GM10266 (cell line): Measurements from ENCODE around the gene ADCY2.
A peak's percentile ranks its signal among the peaks of the same experiment; 100 is the strongest.

ENCODE experiments used
- DNase-seq: peaks from one replicate; pipeline ENCODE4 v3.0.0; 2012; ENCODE audit errors: extremely low spot score
- TF ChIP-seq, protein P1 (sequence below): IDR thresholded peaks from 2 replicates; pipeline ENCODE4 v1.5.1; 2012; ENCODE audit warnings: mild to moderate bottlenecking, low read depth; ENCODE audit not compliant: control insufficient read depth, insufficient read depth; ENCODE audit errors: missing control alignments

ADCY2 gene

GRCh38 chr5:7851617-7852289 is 455.8 kb downstream of the ADCY2 start:
- DNase-seq = no peak
- TF ChIP-seq, protein P1, sequence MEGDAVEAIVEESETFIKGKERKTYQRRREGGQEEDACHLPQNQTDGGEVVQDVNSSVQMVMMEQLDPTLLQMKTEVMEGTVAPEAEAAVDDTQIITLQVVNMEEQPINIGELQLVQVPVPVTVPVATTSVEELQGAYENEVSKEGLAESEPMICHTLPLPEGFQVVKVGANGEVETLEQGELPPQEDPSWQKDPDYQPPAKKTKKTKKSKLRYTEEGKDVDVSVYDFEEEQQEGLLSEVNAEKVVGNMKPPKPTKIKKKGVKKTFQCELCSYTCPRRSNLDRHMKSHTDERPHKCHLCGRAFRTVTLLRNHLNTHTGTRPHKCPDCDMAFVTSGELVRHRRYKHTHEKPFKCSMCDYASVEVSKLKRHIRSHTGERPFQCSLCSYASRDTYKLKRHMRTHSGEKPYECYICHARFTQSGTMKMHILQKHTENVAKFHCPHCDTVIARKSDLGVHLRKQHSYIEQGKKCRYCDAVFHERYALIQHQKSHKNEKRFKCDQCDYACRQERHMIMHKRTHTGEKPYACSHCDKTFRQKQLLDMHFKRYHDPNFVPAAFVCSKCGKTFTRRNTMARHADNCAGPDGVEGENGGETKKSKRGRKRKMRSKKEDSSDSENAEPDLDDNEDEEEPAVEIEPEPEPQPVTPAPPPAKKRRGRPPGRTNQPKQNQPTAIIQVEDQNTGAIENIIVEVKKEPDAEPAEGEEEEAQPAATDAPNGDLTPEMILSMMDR = no peak

DNA sequence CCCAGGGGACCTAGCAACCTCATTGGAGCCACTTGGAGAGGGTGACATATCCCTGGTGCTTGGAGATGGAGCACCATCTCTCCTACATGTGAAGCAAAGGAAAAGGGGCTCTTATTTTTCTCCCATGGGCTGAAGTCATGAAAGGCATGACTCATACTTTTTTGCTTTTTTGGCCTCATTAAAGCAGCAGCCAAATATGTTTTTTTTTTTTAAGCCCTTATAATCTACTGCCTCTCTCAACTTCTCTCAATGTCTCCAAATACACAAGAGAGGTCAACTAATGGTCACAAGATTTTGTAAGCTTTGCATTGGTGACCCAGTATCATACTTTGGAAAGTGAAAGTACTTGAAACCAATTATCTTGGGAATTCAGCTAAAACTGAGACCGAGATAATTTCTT is 456.6 kb downstream of the ADCY2 start:
- TF ChIP-seq, protein P1 = no peak
- no peak for DNase-seq

DNA sequence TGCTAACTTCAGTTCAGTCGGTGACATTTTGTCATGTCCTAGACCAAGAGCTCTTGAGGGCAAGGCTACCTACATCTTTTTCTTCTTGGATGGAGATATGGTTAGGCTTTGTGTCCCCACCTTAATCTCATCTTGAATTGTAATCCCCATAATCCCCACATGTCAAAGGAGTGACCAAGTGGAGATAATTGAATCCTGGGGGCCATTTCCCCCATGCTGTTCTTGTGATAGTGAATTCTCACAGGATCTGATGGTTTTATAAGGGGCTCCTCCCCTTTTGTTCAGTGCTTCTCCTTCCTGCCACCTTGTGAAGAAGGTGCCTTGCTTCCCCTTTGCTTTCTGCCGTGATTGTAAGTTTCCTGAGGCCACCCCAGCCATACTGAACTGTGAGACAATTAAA is 457.1 kb downstream of the ADCY2 start:
- TF ChIP-seq, protein P1 = no peak
- DNase-seq = no peak

- no peak for DNase-seq
- TF ChIP-seq, protein P1 = no peak
Observed at GRCh38 chr5:7855611-7856010, 459.7 kb downstream of the ADCY2 start.

- DNase-seq = no peak
- TF ChIP-seq, protein P1 = peak; percentile 58
Observed at GRCh38 chr5:7856855-7857254, 460.9 kb downstream of the ADCY2 start.

- no peak for DNase-seq
- TF ChIP-seq, protein P1 = no peak
Observed at GRCh38 chr5:7857361-7857760, 461.4 kb downstream of the ADCY2 start.

- DNase-seq = no peak
- TF ChIP-seq, protein P1 = no peak
Observed at GRCh38 chr5:7857926-7858632, 462.1 kb downstream of the ADCY2 start.
